Measurements from ENCODE around the gene EPHB2. TPM values are rescaled to one million over a fixed set of nuclear protein-coding genes. Genes with fewer than 3 reads are reported as not detected.
"Not testable (repeated sequence)": the region's sequence is repeated elsewhere in the genome, so short reads cannot be mapped to it uniquely, and the experiment has no call there.

Gene EPHB2
- total and polyA plus RNA-seq, 9 donors, result 10.7 to 31.7 (median 20.4) TPM

GRCh38 chr1:22839806-22840205 lies 129.2 kb downstream of the EPHB2 start:
- DNase-seq, result no peak
- Histone ChIP-seq H3K27me3 (ENCODE audit: control insufficient read depth, insufficient read depth, low read length) (no peaks in the 10 kb centered on the region), H3K4me1 (ENCODE audit: control insufficient read depth, insufficient read depth, low read length) (peaks cover 29% of the 10 kb centered on the region), H3K9me3 (replicated peaks; ENCODE audit: control insufficient read depth, low read depth, low read length) (no peaks in the 10 kb centered on the region), H3K27ac (ENCODE audit: low read length) (no peak overlapping the region), H3K4me3 (ENCODE audit: low read length) (no peak overlapping the region), H3K36me3 (ENCODE audit: control insufficient read depth, insufficient read depth, low read length) (no peaks in the 10 kb centered on the region)
- 39% methylated on average over 4 of the region's 6 CpGs for WGBS (ENCODE audit: insufficient coverage)

- no peak for DNase-seq
- Histone ChIP-seq H3K4me1 (ENCODE audit: control insufficient read depth, insufficient read depth, low read length) (peaks cover 17% of the 10 kb centered on the region), H3K27ac (ENCODE audit: low read length) (no peak overlapping the region), H3K9me3 (replicated peaks; ENCODE audit: control insufficient read depth, low read depth, low read length) (no peaks in the 10 kb centered on the region), H3K4me3 (ENCODE audit: low read length) (no peak overlapping the region), H3K27me3 (ENCODE audit: control insufficient read depth, insufficient read depth, low read length) (no peaks in the 10 kb centered on the region), H3K36me3 (ENCODE audit: control insufficient read depth, insufficient read depth, low read length) (no peaks in the 10 kb centered on the region)
- WGBS (ENCODE audit: insufficient coverage), result no CpG with 5 or more reads among the region's 3 CpGs
These were observed 130.5 kb downstream of the EPHB2 start for GRCh38 chr1:22841142-22841541.

GRCh38 chr1:22841860-22842281 lies 131.2 kb downstream of the EPHB2 start:
- WGBS (ENCODE audit: insufficient coverage), result 36% methylated on average over 8 of the region's 8 CpGs

GRCh38 chr1:22843441-22844183 lies 133.0 kb downstream of the EPHB2 start:
- H3K36me3 ChIP-seq (ENCODE audit: control insufficient read depth, insufficient read depth, low read length); H3K27me3 ChIP-seq (ENCODE audit: control insufficient read depth, insufficient read depth, low read length); H3K27ac ChIP-seq (ENCODE audit: low read length); H3K4me3 ChIP-seq (ENCODE audit: low read length); H3K9me3 ChIP-seq (replicated peaks; ENCODE audit: control insufficient read depth, low read depth, low read length); DNase-seq: not testable (repeated sequence)
- H3K4me1 ChIP-seq (ENCODE audit: control insufficient read depth, insufficient read depth, low read length), result peaks cover 13% of the 10 kb centered on the region
- 87% methylated on average over 3 of the region's 11 CpGs for WGBS (ENCODE audit: insufficient coverage)

More at GRCh38 chr1:22841860-22842281, 131.2 kb downstream of the EPHB2 start:
- Histone ChIP-seq H3K27me3 (ENCODE audit: control insufficient read depth, insufficient read depth, low read length) (no peaks in the 10 kb centered on the region), H3K27ac (ENCODE audit: low read length) (no peak overlapping the region), H3K4me3 (ENCODE audit: low read length) (no peak overlapping the region), H3K9me3 (replicated peaks; ENCODE audit: control insufficient read depth, low read depth, low read length) (no peaks in the 10 kb centered on the region), H3K4me1 (ENCODE audit: control insufficient read depth, insufficient read depth, low read length) (peaks cover 13% of the 10 kb centered on the region), H3K36me3 (ENCODE audit: control insufficient read depth, insufficient read depth, low read length) (no peaks in the 10 kb centered on the region)
- DNase-seq, result peak; percentile 72

- 85% methylated on average over 5 of the region's 5 CpGs for WGBS (ENCODE audit: insufficient coverage)
- peaks cover 13% of the 10 kb centered on the region for H3K4me1 ChIP-seq (ENCODE audit: control insufficient read depth, insufficient read depth, low read length)
- no peaks in the 10 kb centered on the region for H3K9me3 ChIP-seq (replicated peaks; ENCODE audit: control insufficient read depth, low read depth, low read length)
- DNase-seq, result no peak
- no peak overlapping the region for H3K27ac ChIP-seq (ENCODE audit: low read length)
- H3K36me3 ChIP-seq (ENCODE audit: control insufficient read depth, insufficient read depth, low read length), result no peaks in the 10 kb centered on the region
- no peaks in the 10 kb centered on the region for H3K27me3 ChIP-seq (ENCODE audit: control insufficient read depth, insufficient read depth, low read length)
- no peak overlapping the region for H3K4me3 ChIP-seq (ENCODE audit: low read length)
These were observed 134.0 kb downstream of the EPHB2 start for GRCh38 chr1:22844621-22845020.

GRCh38 chr1:22845398-22845935 lies 134.8 kb downstream of the EPHB2 start:
- 38% methylated on average over 1 of the region's 4 CpGs for WGBS (ENCODE audit: insufficient coverage)
- peaks cover 19% of the 10 kb centered on the region for H3K4me1 ChIP-seq (ENCODE audit: control insufficient read depth, insufficient read depth, low read length)
- no peak for DNase-seq
- H3K9me3 ChIP-seq (replicated peaks; ENCODE audit: control insufficient read depth, low read depth, low read length), result no peaks in the 10 kb centered on the region
- H3K27ac ChIP-seq (ENCODE audit: low read length), result no peak overlapping the region
- H3K27me3 ChIP-seq (ENCODE audit: control insufficient read depth, insufficient read depth, low read length), result no peaks in the 10 kb centered on the region
- H3K4me3 ChIP-seq (ENCODE audit: low read length), result no peak overlapping the region
- H3K36me3 ChIP-seq (ENCODE audit: control insufficient read depth, insufficient read depth, low read length), result no peaks in the 10 kb centered on the region

- Histone ChIP-seq H3K27ac (ENCODE audit: low read length) (no peak overlapping the region), H3K4me1 (ENCODE audit: control insufficient read depth, insufficient read depth, low read length) (peaks cover 21% of the 10 kb centered on the region), H3K36me3 (ENCODE audit: control insufficient read depth, insufficient read depth, low read length) (no peaks in the 10 kb centered on the region), H3K27me3 (ENCODE audit: control insufficient read depth, insufficient read depth, low read length) (no peaks in the 10 kb centered on the region), H3K9me3 (replicated peaks; ENCODE audit: control insufficient read depth, low read depth, low read length) (no peaks in the 10 kb centered on the region), H3K4me3 (ENCODE audit: low read length) (no peak overlapping the region)
- DNase-seq, result no peak
- WGBS (ENCODE audit: insufficient coverage), result 67% methylated on average over 11 of the region's 12 CpGs
These were observed 135.8 kb downstream of the EPHB2 start for GRCh38 chr1:22846458-22846857.

GRCh38 chr1:22847249-22847648 lies 136.6 kb downstream of the EPHB2 start:
- no peaks in the 10 kb centered on the region for H3K27me3 ChIP-seq (ENCODE audit: control insufficient read depth, insufficient read depth, low read length)
- no peaks in the 10 kb centered on the region for H3K9me3 ChIP-seq (replicated peaks; ENCODE audit: control insufficient read depth, low read depth, low read length)
- 54% methylated on average over 2 of the region's 2 CpGs for WGBS (ENCODE audit: insufficient coverage)
- no peak for DNase-seq
- H3K36me3 ChIP-seq (ENCODE audit: control insufficient read depth, insufficient read depth, low read length), result no peaks in the 10 kb centered on the region
- H3K4me1 ChIP-seq (ENCODE audit: control insufficient read depth, insufficient read depth, low read length), result peaks cover 13% of the 10 kb centered on the region
- no peak overlapping the region for H3K4me3 ChIP-seq (ENCODE audit: low read length)
- H3K27ac ChIP-seq (ENCODE audit: low read length), result no peak overlapping the region

- Histone ChIP-seq H3K27me3 (ENCODE audit: control insufficient read depth, insufficient read depth, low read length) (no peaks in the 10 kb centered on the region), H3K4me3 (ENCODE audit: low read length) (no peak overlapping the region), H3K27ac (ENCODE audit: low read length) (no peak overlapping the region), H3K36me3 (ENCODE audit: control insufficient read depth, insufficient read depth, low read length) (no peaks in the 10 kb centered on the region), H3K9me3 (replicated peaks; ENCODE audit: control insufficient read depth, low read depth, low read length) (no peaks in the 10 kb centered on the region), H3K4me1 (ENCODE audit: control insufficient read depth, insufficient read depth, low read length) (peaks cover 11% of the 10 kb centered on the region)
- 78% methylated on average over 1 of the region's 2 CpGs for WGBS (ENCODE audit: insufficient coverage)
- no peak for DNase-seq
These were observed 137.1 kb downstream of the EPHB2 start for GRCh38 chr1:22847709-22848108.

GRCh38 chr1:22848405-22848804 lies 137.8 kb downstream of the EPHB2 start:
- no peak overlapping the region for H3K27ac ChIP-seq (ENCODE audit: low read length)
- H3K4me1 ChIP-seq (ENCODE audit: control insufficient read depth, insufficient read depth, low read length), result peaks cover 11% of the 10 kb centered on the region
- H3K4me3 ChIP-seq (ENCODE audit: low read length), result no peak overlapping the region
- no peaks in the 10 kb centered on the region for H3K9me3 ChIP-seq (replicated peaks; ENCODE audit: control insufficient read depth, low read depth, low read length)
- no peak for DNase-seq
- H3K36me3 ChIP-seq (ENCODE audit: control insufficient read depth, insufficient read depth, low read length), result no peaks in the 10 kb centered on the region
- 33% methylated on average over 1 of the region's 2 CpGs for WGBS (ENCODE audit: insufficient coverage)
- no peaks in the 10 kb centered on the region for H3K27me3 ChIP-seq (ENCODE audit: control insufficient read depth, insufficient read depth, low read length)
